Calu3 (cell line): Measurements from ENCODE around the gene FGGY. TPM values are rescaled to one million over a fixed set of nuclear protein-coding genes. Genes with fewer than 3 reads are reported as not detected.

Source experiments
- BruUV-seq: library from RNA; stranded (reverse); fragments of 400-500 nt; replicated peaks from 2 replicates; lab custom pipeline; 2021; lab: Mats Ljungman, UMichigan
- CTCF ChIA-PET: fragments of 300-600 bp; sonication (Branson Sonifier 250); formaldehyde crosslinking; loops from one replicate; lab custom pipeline; 2022; ENCODE audit warnings: antibody characterized with exemption; lab: Charles Lee
- DNase-seq: peaks from one replicate; pipeline ENCODE4 v3.0.0; 2022
- H3K27ac Mint-ChIP-seq: one replicate; pipeline ENCODE4 v1.8.0; 2022; ENCODE audit warnings: mixed read lengths; ENCODE audit not compliant: unreplicated experiment
- H3K27me3 Mint-ChIP-seq: one replicate; pipeline ENCODE4 v1.8.0; 2022; ENCODE audit warnings: mixed read lengths; ENCODE audit not compliant: unreplicated experiment
- H3K36me3 Mint-ChIP-seq: one replicate; pipeline ENCODE4 v1.8.0; 2022; ENCODE audit warnings: mild to moderate bottlenecking, moderate library complexity, mixed read lengths; ENCODE audit not compliant: insufficient read depth, unreplicated experiment
- H3K4me1 Mint-ChIP-seq: one replicate; pipeline ENCODE4 v1.8.0; 2022; ENCODE audit warnings: mild to moderate bottlenecking, low read depth, mixed read lengths; ENCODE audit not compliant: unreplicated experiment
- H3K4me3 Mint-ChIP-seq: one replicate; pipeline ENCODE4 v1.8.0; 2022; ENCODE audit warnings: mild to moderate bottlenecking, low read depth, moderate library complexity, mixed read lengths; ENCODE audit not compliant: unreplicated experiment
- H3K9me3 Mint-ChIP-seq: one replicate; pipeline ENCODE4 v1.8.0; 2022; ENCODE audit warnings: low read depth, mixed read lengths; ENCODE audit not compliant: unreplicated experiment
- CTCF ChIP-seq: fragments of 200-600 bp; IDR thresholded peaks from one replicate; pipeline ENCODE4 v1.8.0; 2022; ENCODE audit warnings: antibody characterized with exemption; ENCODE audit not compliant: unreplicated experiment
- intact Hi-C: fragments of 100-400 bp; cut with micrococcal nuclease; formaldehyde crosslinking; loops from one replicate; pipeline ENCODE4 v1.10.0; 2022; ENCODE audit not compliant: unreplicated experiment
- total RNA-seq: library from RNA; stranded (reverse); gene quantifications from 2 replicates; pipeline ENCODE4 v1.2.3, GENCODE V29; 2022

The FGGY gene
- total RNA-seq, 1 experiment from 2014 or later: 11.1 TPM

GRCh38 chr1:59345221-59345620 lies 48.3 kb downstream of the FGGY start:
- Mint-ChIP-seq H3K9me3 (no peaks in the 10 kb centered on the region), H3K27ac (no peak overlapping the region), H3K36me3 (no peaks in the 10 kb centered on the region), H3K27me3 (no peaks in the 10 kb centered on the region), H3K4me1 (no peaks in the 10 kb centered on the region), H3K4me3 (no peak overlapping the region)
- BruUV-seq: no TSS peak
- CTCF ChIA-PET: no interaction called here
- TF ChIP-seq CTCF: no peak
- intact Hi-C loops: no loop called here
- no peak for DNase-seq

- no TSS peak for BruUV-seq
- intact Hi-C loops: no loop called here
- Mint-ChIP-seq H3K27ac (no peak overlapping the region), H3K4me3 (no peak overlapping the region), H3K4me1 (no peaks in the 10 kb centered on the region), H3K27me3 (no peaks in the 10 kb centered on the region), H3K36me3 (no peaks in the 10 kb centered on the region), H3K9me3 (no peaks in the 10 kb centered on the region)
- no peak for TF ChIP-seq CTCF
- CTCF ChIA-PET: no interaction called here
- DNase-seq: no peak
Measured at GRCh38 chr1:59346429-59346828, 49.5 kb downstream of the FGGY start.

- TF ChIP-seq CTCF: no peak
- Mint-ChIP-seq H3K27me3 (no peaks in the 10 kb centered on the region), H3K4me3 (no peak overlapping the region), H3K36me3 (no peaks in the 10 kb centered on the region), H3K27ac (no peak overlapping the region), H3K4me1 (no peaks in the 10 kb centered on the region), H3K9me3 (no peaks in the 10 kb centered on the region)
- intact Hi-C loops: no loop called here
- CTCF ChIA-PET: interaction anchor here (0.7 kb wide), 1 partner anchor 597 kb away, joined by 3 read pairs; no protein-coding TSS in a partner anchor
- no peak for DNase-seq
- no TSS peak for BruUV-seq
Measured at GRCh38 chr1:59349101-59349500, 52.2 kb downstream of the FGGY start.

GRCh38 chr1:59350521-59350920 lies 53.6 kb downstream of the FGGY start:
- Mint-ChIP-seq H3K27me3 (no peaks in the 10 kb centered on the region), H3K4me1 (no peaks in the 10 kb centered on the region), H3K9me3 (no peaks in the 10 kb centered on the region), H3K4me3 (no peak overlapping the region), H3K36me3 (no peaks in the 10 kb centered on the region), H3K27ac (no peak overlapping the region)
- DNase-seq: no peak
- CTCF ChIA-PET: no interaction called here
- no TSS peak for BruUV-seq
- intact Hi-C loops: no loop called here
- TF ChIP-seq CTCF: no peak

- CTCF ChIA-PET: no interaction called here
- H3K27ac Mint-ChIP-seq: no peak overlapping the region
- intact Hi-C loops: no loop called here
- no peak overlapping the region for H3K4me3 Mint-ChIP-seq
- H3K4me1 Mint-ChIP-seq: no peaks in the 10 kb centered on the region
- BruUV-seq: no TSS peak
- DNase-seq: no peak
- TF ChIP-seq CTCF: no peak
- no peaks in the 10 kb centered on the region for H3K27me3 Mint-ChIP-seq
- no peaks in the 10 kb centered on the region for H3K36me3 Mint-ChIP-seq
- H3K9me3 Mint-ChIP-seq: no peaks in the 10 kb centered on the region
Measured at GRCh38 chr1:59352065-59352464, 55.2 kb downstream of the FGGY start.
